Activated CD4-positive, alpha-beta T cell treated with anti-CD3 and anti-CD28 coated beads, Interleukin-2, amount 50 U/mL, for 16 hours (primary cell): ENCODE data around the gene ARHGAP33.
A peak's percentile ranks its signal among the peaks of the same experiment; 100 is the strongest.

Source experiments
- DNase-seq: peaks from one replicate; pipeline ENCODE4 v3.0.0-alpha.2; 2020

The ARHGAP33 gene

GRCh38 chr19:35740423-35741202, 34.8 kb upstream of the ARHGAP33 start:
- DNase-seq, result peak; percentile 97

DNA sequence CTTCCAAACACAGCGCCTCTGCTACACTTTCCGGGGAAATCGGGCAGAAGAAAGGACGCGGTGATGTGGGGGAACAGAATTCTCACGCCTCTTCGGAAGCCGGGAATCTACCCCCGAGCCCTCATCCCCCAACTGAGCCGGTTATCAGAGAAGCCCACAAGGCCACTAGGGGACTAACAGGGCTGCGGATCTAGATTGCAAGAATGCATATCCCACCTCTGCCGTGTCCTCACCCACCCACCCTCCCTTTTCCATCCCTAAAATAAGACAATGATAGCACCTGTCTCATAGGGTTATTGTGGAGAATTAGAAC, 34.2 kb upstream of the ARHGAP33 start:
- no peak for DNase-seq

DNA sequence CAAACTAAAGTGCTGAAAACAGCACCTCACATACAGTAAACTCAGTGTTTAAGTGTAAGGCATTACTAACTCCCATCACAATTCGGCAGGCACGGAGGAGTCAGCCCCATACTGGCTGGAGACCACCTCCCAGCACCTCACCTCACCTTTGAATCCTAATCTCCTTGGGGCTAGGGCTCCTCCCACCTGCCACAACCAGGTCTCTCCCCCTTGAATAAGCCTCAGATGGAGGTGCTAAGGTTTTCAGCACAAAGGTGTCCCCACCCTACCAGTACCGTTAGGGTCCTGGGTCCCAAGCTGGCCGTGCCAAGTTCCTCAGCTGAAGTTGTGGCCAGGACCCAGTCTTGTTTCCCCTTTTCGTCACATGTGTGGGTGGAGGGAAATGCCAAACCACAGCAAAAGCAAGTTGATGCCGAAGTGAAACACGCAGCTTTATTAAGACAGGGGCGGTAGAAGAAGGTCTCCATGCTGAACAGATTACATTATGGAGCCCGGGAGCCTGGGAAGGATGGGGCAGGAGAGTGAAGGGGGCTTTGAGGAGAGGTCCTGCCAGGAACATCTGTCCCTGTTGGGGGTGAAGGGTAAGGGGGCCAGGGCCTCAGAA, 33.1 kb upstream of the ARHGAP33 start, which contains the start of gene IGFLR1:
IGFLR1 (minus strand) TSS at position 332 of the 604 bp plus-strand sequence. CDS start 1,272 bp downstream, outside the sequence.
- peak; percentile 81 for DNase-seq

- DNase-seq, result no peak
Measured at GRCh38 chr19:35743640-35744429, 31.5 kb upstream of the ARHGAP33 start.

DNA sequence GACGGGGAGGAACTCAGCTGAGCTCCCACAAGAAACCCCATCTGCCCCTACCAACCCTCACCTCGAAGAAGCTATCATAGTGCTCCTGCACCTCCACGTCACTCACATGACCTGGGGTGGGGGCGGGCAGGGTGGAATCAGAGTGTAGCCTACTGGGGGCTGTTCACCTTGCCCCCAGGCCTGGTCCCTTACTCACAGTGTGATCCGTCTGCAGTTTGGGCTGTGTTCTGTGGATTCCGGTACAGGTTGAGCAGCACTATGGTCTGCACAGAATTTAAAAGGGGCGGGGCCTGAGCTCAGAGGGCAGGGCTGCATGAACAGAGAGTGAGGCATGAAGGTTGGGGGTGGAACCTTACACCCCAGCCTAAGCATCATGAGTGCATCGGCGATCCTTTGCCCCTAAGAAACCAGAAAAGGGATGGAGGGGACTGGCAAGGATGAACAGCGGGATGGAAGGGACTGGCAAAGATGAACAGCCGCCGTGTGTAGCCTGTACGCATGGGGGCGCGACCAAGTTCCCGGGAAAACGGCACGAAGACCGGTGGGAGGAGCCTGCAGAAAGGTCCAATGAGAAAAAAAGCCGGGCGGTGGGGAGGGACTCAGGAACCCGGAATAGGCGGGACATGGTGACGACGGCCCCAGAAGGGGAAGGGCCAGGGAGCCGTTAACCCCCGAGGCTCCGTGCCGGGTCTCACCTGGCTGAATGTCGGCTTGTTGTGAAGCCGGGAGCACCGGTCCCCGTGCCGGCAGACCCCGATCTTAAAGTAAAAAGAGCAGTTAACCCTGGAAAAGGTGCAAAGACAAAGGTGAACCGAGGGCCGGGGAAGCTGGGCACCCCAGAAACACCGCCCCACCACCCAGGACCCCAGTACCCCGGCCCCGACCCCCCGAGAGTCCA, 30.7 kb upstream of the ARHGAP33 start:
- peak; percentile 97 for DNase-seq

DNA sequence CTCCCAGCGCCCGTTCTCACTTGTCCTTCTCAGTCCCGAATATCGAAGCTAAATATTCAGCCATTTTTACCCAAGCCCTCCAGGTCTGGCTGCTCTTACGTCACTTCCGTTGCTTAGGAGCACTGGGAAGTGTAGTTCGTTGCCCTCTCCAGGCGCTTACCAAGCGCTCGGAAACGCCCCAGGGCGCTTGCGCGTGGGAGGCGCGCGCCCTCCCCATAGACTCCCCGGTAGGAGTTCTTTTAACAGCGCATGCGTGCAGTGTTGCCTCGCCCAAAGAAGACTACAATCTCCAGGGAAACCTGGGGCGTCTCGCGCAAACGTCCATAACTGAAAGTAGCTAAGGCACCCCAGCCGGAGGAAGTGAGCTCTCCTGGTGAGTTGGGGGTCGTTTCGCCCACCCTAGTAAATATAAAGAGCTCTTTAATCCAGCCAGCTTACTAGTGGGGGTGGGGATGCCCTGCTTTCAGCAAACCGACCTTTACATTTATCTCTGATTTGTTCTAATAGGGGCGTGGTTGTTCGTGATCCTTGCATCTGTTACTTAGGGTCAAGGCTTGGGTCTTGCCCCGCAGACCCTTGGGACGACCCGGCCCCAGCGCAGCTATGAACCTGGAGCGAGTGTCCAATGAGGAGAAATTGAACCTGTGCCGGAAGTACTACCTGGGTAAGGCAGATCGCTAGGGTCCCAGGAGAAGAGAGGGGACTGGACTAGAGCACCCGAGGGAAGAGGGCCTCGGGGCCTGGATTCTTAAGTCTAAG, 29.9 kb upstream of the ARHGAP33 start, which contains the start of the genes PSENEN and U2AF1L4:
PSENEN (plus strand) TSS at position 324 of the 759 bp plus-strand sequence; CDS start at position 604, 280 bp downstream.
U2AF1L4 (minus strand) TSS at position 91 of the 759 bp plus-strand sequence; CDS start at position 64, 27 bp downstream.
- DNase-seq, result peak; percentile 99

DNA sequence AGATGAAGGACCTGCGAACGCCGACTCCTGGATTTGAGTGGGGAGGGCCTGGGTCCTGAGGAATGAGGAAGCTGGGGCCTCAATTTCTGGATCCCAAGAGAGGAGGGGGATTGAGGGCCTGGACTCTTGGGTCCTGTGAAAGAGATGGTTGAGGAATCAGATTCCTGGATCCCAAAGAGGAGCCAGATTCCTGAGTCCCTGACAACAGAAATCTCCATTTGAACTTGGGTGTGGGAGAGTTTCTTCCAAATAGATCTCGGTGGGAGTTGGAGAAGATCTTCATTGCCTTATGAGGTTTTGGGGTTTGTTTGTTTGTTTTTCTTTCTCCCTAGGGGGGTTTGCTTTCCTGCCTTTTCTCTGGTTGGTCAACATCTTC, 29.3 kb upstream of the ARHGAP33 start:
- no peak for DNase-seq

GRCh38 chr19:35746531-35746930, 28.8 kb upstream of the ARHGAP33 start:
- DNase-seq, result no peak

DNA sequence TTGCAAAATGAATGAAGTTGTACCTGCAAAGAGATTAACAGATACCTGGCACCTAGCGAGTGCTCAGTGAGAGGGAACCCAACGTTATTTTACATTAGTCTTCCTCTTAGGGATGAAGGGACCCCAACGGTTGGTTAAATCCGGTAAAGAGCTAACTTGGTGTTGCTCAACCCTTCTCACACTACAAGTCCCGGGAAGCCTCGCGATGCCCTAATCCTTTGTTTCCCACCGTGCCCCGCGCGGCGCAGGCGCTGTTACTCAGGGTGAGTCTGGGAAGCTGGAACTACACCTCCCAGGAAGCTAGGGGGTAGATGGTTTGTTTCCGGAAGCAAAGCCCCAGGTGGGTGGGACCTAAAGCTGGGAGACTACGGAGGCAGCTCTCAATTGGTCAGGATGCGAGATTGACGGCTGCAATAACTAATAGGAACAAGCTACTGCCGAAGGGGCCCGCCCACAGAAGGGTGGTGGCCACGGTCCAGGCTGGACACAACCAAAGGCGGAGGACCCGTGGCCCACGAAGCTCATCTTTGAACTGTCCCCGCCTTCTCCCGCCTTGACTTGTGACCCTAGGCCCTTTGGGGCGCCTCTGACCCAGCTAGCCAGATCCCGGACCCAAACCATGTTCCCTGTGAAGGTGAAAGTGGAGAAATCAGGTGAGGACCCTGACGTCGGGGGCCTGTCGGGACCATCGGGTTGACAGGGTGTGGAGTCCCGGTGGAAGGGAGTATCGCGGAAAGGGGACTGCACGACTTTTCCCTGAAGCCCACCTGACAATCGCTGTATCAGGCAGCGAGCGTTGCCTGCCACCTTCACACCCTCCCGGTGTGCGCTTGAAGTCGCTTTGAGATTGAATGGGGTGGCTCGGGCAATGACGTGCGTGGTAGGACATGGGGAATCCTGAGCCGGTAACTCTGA, 27.0 kb upstream of the ARHGAP33 start, which contains the start of gene LIN37:
LIN37 (plus strand) TSS at position 471 of the 915 bp plus-strand sequence; CDS start at position 620, 149 bp downstream.
- DNase-seq, result peak; percentile 100

GRCh38 chr19:35750167-35750566, 25.2 kb upstream of the ARHGAP33 start:
- no peak for DNase-seq

DNA sequence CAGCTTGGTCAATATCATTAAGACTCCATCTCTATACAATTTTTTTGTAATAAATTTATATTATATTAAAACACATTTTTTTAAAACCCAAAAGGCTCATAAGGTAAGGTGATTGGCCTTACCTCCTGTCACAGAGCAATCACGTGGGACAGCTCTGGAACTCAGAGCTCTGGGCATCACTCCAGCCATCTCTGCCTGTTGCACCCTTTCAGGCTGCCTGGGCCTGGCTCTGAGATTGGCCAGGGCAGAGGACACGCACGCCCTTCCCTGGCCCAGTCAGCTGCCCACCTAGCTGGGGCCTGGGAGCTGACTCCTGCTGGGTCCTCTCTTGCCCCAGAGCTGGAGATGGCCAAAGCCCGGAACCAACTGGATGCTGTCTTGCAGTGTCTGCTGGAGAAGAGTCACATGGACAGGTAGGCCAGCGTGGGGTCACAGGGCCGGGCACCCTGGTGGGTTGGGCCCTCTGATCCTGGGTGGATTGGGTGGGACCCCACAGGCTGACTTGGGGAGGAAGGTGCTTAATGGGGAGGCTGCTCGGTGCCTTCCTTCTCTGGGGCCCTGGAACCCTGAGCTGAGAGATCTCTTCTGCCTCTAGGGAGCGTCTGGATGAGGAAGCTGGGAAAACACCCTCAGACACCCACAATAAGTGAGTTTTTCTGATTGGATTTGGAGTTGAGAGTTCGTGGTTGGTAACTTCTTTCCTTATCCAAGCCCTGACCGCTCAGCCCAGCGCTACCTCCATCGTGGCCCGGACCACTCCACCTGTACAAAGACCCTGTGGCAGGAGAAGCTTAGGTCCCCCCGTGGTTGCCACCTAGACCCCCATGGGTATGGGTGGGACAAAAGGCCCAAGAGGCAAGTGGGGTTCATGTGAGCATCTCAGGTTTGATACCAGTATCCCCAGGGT, 23.3 kb upstream of the ARHGAP33 start:
- no peak for DNase-seq

DNA sequence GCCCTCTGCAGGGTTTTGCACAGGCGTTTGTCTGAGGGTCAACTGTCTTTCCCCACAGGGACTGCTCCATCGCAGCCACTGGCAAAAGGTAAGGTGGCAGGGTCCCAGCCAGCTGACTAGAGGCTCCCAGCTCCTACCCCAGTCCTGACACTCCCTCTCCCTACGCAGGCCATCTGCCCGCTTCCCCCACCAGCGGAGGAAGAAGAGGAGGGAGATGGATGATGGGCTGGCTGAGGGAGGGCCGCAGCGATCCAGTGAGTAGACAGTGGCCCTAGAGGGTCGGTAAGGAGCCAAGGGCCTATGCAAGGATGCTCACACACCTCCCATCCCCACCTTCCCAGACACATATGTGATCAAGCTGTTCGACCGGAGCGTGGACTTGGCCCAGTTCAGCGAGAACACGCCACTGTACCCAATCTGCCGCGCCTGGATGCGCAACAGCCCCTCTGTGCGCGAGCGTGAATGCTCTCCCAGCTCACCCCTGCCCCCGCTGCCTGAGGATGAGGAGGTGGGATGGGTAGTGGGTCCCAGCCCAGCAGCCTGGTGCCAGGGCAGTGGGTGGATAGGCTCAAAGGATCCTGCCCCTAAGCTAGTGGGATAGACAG, 22.5 kb upstream of the ARHGAP33 start:
- DNase-seq, result no peak

- no peak for DNase-seq
Measured at GRCh38 chr19:35753634-35754369, 21.6 kb upstream of the ARHGAP33 start.

GRCh38 chr19:35754370-35755130, 20.8 kb upstream of the ARHGAP33 start:
- no peak for DNase-seq

DNA sequence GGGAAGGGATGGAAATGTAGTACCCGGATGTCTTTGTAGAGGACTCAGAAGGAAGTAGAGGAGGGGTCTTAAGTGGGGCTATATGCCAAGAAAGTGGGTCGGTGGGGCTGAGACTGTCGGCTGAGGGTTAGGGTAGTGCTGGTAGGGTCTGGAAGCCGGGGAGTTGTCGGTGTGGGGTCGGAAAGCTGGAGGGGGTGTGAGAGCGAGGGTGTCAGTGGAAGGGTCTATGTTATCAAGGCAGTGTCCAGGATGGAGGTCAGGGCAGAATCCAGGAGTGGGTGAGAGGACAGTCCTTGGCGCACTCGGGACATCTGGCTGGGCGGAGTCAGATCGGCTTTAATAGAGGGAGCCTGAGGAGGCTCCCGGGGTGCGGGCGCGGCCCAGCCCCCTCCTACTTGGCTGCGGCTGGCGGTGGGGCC, 20.2 kb upstream of the ARHGAP33 start:
- no peak for DNase-seq

- DNase-seq, result peak; percentile 32
Measured at GRCh38 chr19:35755550-35756376, 19.6 kb upstream of the ARHGAP33 start.
